HCT116 (cell line): Measurements from ENCODE around the gene UBE3D.

Experiments used
- POLR2AphosphoS5 ChIP-seq: IDR thresholded peaks from 2 replicates; pipeline ENCODE4 v1.6.1; 2011; ENCODE audit warnings: mild to moderate bottlenecking, low read depth, low read length, moderate library complexity
- REST ChIP-seq: IDR thresholded peaks from 2 replicates; pipeline ENCODE4 v1.6.1; 2012; ENCODE audit warnings: low read depth
- SRF ChIP-seq: IDR thresholded peaks from 2 replicates; pipeline ENCODE4 v1.6.1; 2012; ENCODE audit warnings: low read depth
- ZNF274 ChIP-seq: fragments of 200-500 bp; sonication (Bioruptor generic); IDR thresholded peaks from 2 replicates; pipeline ENCODE4 v1.6.1; 2014; ENCODE audit warnings: mild to moderate bottlenecking, low read depth, low read length, inconsistent platforms
- TF ChIP-seq, protein P1 (sequence below), 3 experiments: fragments of 200-600 bp in 1 of 3; sonication (generic) in 1 of 3; IDR thresholded peaks in 2 of 3; conservative IDR thresholded peaks in 1 of 3; 2 replicates each; pipeline ENCODE4 v1.5.1; 2012 to 2017; ENCODE audit warnings: low read depth in 2 of 3, low read length in 2 of 3, antibody characterized with exemption in 1 of 3, borderline replicate concordance in 1 of 3, control low read depth in 1 of 3, mild to moderate bottlenecking in 1 of 3, mixed read lengths in 1 of 3, mixed run types in 1 of 3, moderate library complexity in 1 of 3; ENCODE audit not compliant: insufficient read depth in 1 of 3

- TF ChIP-seq ZNF274 = no peak
- no peak for TF ChIP-seq SRF
- TF ChIP-seq REST = no peak
- no peak for TF ChIP-seq POLR2AphosphoS5
- TF ChIP-seq, protein P1, sequence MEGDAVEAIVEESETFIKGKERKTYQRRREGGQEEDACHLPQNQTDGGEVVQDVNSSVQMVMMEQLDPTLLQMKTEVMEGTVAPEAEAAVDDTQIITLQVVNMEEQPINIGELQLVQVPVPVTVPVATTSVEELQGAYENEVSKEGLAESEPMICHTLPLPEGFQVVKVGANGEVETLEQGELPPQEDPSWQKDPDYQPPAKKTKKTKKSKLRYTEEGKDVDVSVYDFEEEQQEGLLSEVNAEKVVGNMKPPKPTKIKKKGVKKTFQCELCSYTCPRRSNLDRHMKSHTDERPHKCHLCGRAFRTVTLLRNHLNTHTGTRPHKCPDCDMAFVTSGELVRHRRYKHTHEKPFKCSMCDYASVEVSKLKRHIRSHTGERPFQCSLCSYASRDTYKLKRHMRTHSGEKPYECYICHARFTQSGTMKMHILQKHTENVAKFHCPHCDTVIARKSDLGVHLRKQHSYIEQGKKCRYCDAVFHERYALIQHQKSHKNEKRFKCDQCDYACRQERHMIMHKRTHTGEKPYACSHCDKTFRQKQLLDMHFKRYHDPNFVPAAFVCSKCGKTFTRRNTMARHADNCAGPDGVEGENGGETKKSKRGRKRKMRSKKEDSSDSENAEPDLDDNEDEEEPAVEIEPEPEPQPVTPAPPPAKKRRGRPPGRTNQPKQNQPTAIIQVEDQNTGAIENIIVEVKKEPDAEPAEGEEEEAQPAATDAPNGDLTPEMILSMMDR (IDR thresholded peaks at IDR 0.05 in 2 of 3, conservative IDR thresholded peaks at IDR 0.05 in 1 of 3; ENCODE audit: borderline replicate concordance in 1 of 3, insufficient read depth in 1 of 3, low read depth in 2 of 3, low read length in 2 of 3) = no peak
Observed at GRCh38 chr6:82843291-82843885, 222.3 kb downstream of the UBE3D start.
